ENCODE measurements around the gene CHI3L1.

CHI3L1 gene

DNA sequence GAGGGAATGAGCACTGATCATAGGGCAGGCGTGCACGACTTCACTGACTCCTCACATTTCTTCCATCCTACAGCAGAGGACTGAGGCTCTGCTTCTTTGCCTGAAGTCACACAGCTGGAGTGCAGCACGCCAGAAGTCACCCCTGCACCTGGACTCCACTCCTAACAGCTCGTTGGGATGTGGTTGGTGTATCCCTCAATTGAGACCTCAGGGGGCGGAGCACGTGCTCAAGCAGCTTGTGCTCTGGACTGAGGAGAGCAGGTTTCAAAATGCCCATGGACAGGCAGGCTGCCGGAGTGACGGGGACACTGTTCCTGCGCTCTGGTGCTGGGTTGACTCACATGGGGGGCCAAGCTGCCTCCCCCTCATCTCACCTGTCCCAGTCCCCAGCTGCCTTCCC is 29.1 kb upstream of the CHI3L1 start:
- no peaks in the 10 kb centered on the region for H3K36me3 ChIP-seq (ENCODE audit: insufficient read depth)

DNA sequence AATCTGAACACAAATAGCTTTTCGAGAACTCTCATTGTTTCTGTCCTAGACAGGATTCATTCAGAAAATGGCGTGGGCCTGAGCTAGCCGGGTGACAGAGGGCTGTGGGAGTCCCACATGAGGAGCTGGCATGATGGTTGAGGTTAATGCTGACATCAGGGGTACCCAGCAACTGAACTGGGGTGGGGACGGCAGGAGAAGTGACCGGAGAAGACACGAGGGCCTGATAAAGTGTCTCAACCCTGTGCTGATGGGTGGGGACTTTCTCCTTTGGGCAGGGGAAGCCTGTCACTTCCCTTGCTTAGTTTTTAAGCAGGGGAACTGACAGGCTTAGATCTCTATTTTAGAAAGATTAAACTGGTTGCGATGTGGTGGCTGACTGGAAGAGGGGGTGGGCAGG is 28.4 kb upstream of the CHI3L1 start:
- H4K20me1 ChIP-seq (ENCODE audit: insufficient read depth) = no peaks in the 10 kb centered on the region
- no peaks in the 10 kb centered on the region; the same call in 1 of the 2 replicates for H3K27me3 ChIP-seq (ENCODE audit: insufficient read depth, low read depth)
- no peaks in the 10 kb centered on the region for H3K4me1 ChIP-seq (ENCODE audit: low read depth, poor library complexity, severe bottlenecking)
- H3K4me3 ChIP-seq (IDR thresholded peaks at IDR 0.05; ENCODE audit: insufficient read depth, low read depth, low read length) = no peak overlapping the region
- H3K27ac ChIP-seq = no peak overlapping the region
- no peak overlapping the region for H3K4me2 ChIP-seq
- H3K9ac ChIP-seq = no peak overlapping the region
- H3K79me2 ChIP-seq (ENCODE audit: insufficient read depth, low read depth) = no peaks in the 10 kb centered on the region
- no peak overlapping the region for H2AFZ ChIP-seq (ENCODE audit: low read depth)
- TF ChIP-seq, protein P1, sequence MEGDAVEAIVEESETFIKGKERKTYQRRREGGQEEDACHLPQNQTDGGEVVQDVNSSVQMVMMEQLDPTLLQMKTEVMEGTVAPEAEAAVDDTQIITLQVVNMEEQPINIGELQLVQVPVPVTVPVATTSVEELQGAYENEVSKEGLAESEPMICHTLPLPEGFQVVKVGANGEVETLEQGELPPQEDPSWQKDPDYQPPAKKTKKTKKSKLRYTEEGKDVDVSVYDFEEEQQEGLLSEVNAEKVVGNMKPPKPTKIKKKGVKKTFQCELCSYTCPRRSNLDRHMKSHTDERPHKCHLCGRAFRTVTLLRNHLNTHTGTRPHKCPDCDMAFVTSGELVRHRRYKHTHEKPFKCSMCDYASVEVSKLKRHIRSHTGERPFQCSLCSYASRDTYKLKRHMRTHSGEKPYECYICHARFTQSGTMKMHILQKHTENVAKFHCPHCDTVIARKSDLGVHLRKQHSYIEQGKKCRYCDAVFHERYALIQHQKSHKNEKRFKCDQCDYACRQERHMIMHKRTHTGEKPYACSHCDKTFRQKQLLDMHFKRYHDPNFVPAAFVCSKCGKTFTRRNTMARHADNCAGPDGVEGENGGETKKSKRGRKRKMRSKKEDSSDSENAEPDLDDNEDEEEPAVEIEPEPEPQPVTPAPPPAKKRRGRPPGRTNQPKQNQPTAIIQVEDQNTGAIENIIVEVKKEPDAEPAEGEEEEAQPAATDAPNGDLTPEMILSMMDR (conservative IDR thresholded peaks at IDR 0.05; ENCODE audit: low read depth, low read length) = no peak
- no peaks in the 10 kb centered on the region for H3K36me3 ChIP-seq (ENCODE audit: insufficient read depth)

More for the DNA sequence above, 29.1 kb upstream of the CHI3L1 start:
- TF ChIP-seq, protein P1 (conservative IDR thresholded peaks at IDR 0.05; ENCODE audit: low read depth, low read length) = no peak
- H3K9ac ChIP-seq = no peak overlapping the region
- no peak overlapping the region for H2AFZ ChIP-seq (ENCODE audit: low read depth)
- no peak overlapping the region for H3K4me3 ChIP-seq (IDR thresholded peaks at IDR 0.05; ENCODE audit: insufficient read depth, low read depth, low read length)
- no peak overlapping the region for H3K27ac ChIP-seq
- no peaks in the 10 kb centered on the region for H3K79me2 ChIP-seq (ENCODE audit: insufficient read depth, low read depth)
- no peak overlapping the region for H3K4me2 ChIP-seq
- no peaks in the 10 kb centered on the region for H3K4me1 ChIP-seq (ENCODE audit: low read depth, poor library complexity, severe bottlenecking)
- no peaks in the 10 kb centered on the region for H4K20me1 ChIP-seq (ENCODE audit: insufficient read depth)
- no peaks in the 10 kb centered on the region; the same call in 1 of the 2 replicates for H3K27me3 ChIP-seq (ENCODE audit: insufficient read depth, low read depth)

DNA sequence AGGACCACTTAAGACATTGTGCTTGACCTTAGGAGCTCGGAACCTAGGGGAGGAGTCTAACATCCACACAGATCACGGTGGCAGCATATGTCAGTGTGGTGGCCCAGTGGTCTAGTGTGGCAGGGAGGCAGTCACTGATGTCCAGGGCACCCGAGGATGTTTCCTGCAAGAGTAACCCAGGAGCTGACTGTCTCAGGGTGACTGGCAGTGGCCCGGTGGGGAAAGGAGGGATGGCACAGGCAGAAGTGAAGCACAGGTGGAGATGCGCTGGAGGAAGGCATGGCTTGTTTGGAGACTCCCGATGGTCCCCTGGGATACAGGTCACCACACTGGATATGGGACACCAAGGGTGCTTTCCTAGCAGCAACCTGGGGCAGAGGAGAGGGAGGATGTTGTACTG is 26.6 kb upstream of the CHI3L1 start:
- Histone ChIP-seq H3K4me3 (IDR thresholded peaks at IDR 0.05; ENCODE audit: insufficient read depth, low read depth, low read length) (no peak overlapping the region), H3K27me3 (ENCODE audit: insufficient read depth, low read depth) (no peaks in the 10 kb centered on the region; the same call in 1 of the 2 replicates), H3K36me3 (ENCODE audit: insufficient read depth) (no peaks in the 10 kb centered on the region), H3K9ac (no peak overlapping the region), H3K4me2 (no peak overlapping the region), H3K79me2 (ENCODE audit: insufficient read depth, low read depth) (no peaks in the 10 kb centered on the region), H3K27ac (no peak overlapping the region), H3K4me1 (ENCODE audit: low read depth, poor library complexity, severe bottlenecking) (no peaks in the 10 kb centered on the region), H4K20me1 (ENCODE audit: insufficient read depth) (no peaks in the 10 kb centered on the region), H2AFZ (ENCODE audit: low read depth) (no peak overlapping the region)
- TF ChIP-seq, protein P1 (conservative IDR thresholded peaks at IDR 0.05; ENCODE audit: low read depth, low read length) = no peak

DNA sequence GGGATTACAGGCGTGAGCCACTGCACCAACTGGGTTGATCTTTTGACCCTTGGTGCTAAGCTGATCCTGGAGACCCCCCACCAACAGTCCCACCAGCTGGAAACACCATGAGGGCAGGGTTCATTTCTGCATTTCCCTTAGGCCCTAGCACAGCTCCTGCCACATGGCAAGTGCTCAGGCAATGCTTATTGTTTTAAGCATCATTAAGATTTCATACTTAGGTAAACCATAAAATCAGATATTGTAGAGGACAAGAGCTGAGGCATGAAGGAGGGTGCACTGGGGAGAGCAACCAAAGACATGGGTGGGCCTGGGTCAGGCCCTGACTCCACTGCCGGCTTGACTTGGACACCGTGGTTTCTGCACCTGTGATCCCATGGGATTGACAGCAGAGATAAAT is 25.3 kb upstream of the CHI3L1 start:
- H3K9ac ChIP-seq = no peak overlapping the region
- H4K20me1 ChIP-seq (ENCODE audit: insufficient read depth) = no peaks in the 10 kb centered on the region
- H3K27me3 ChIP-seq (ENCODE audit: insufficient read depth, low read depth) = no peaks in the 10 kb centered on the region; the same call in 1 of the 2 replicates
- H3K36me3 ChIP-seq (ENCODE audit: insufficient read depth) = no peaks in the 10 kb centered on the region
- no peak overlapping the region for H2AFZ ChIP-seq (ENCODE audit: low read depth)
- H3K79me2 ChIP-seq (ENCODE audit: insufficient read depth, low read depth) = no peaks in the 10 kb centered on the region
- TF ChIP-seq, protein P1 (conservative IDR thresholded peaks at IDR 0.05; ENCODE audit: low read depth, low read length) = no peak
- H3K27ac ChIP-seq = no peak overlapping the region
- H3K4me2 ChIP-seq = no peak overlapping the region
- H3K4me1 ChIP-seq (ENCODE audit: low read depth, poor library complexity, severe bottlenecking) = no peaks in the 10 kb centered on the region
- H3K4me3 ChIP-seq (IDR thresholded peaks at IDR 0.05; ENCODE audit: insufficient read depth, low read depth, low read length) = no peak overlapping the region
